ENCODE results near the gene ARHGAP27. TPM values are rescaled to one million over a fixed set of nuclear protein-coding genes. Genes with fewer than 3 reads are reported as not detected.

ARHGAP27 gene
- total and polyA plus RNA-seq, 2 experiments from 2014 or later = 0.59 to 3.4 TPM

- H3K4me2 ChIP-seq (ENCODE audit: unreplicated experiment) = no peak overlapping the region
- H3K27ac ChIP-seq = no peak overlapping the region
- peak; percentile 19 for DNase-seq
- H3K9me3 ChIP-seq (ENCODE audit: low read depth) = no peaks in the 10 kb centered on the region
- no peak overlapping the region for H3K9ac ChIP-seq
- peaks cover 9% of the 10 kb centered on the region for H3F3A ChIP-seq (ENCODE audit: insufficient read depth)
- H2AFZ ChIP-seq = no peak overlapping the region
- no peaks in the 10 kb centered on the region for H3K79me2 ChIP-seq (ENCODE audit: insufficient read depth)
- peaks cover 24% of the 10 kb centered on the region for H3K27me3 ChIP-seq (replicated peaks; ENCODE audit: insufficient read depth)
- H3K9me2 ChIP-seq (ENCODE audit: insufficient read depth) = no peaks in the 10 kb centered on the region
- H4K20me1 ChIP-seq (ENCODE audit: insufficient read depth) = no peaks in the 10 kb centered on the region
- no peak overlapping the region for H3K4me3 ChIP-seq
- H3K36me3 ChIP-seq (ENCODE audit: low read depth) = no peaks in the 10 kb centered on the region
- in situ Hi-C loops (cut with MboI) = no loop called here
- TF ChIP-seq EZH2phosphoT487 (IDR thresholded peaks at IDR 0.05; ENCODE audit: insufficient read depth, low read depth) (no peak), EZH2 (IDR thresholded peaks at IDR 0.05; ENCODE audit: insufficient read depth, poor library complexity, severe bottlenecking) (no peak)
- WGBS, 2 experiments (ENCODE audit: low coverage in 1 of 2, low lambda C conversion rate in 2 of 2, missing lambda C conversion rate in 2 of 2) = 72 to 76% methylated on average over 3 to 4 of the region's 4 CpGs
- 0 out of 2 replicates have a peak, but pooled peaks cover 4% of the 10 kb centered on the region for H3K4me1 ChIP-seq (ENCODE audit: insufficient read depth)
These were observed 477 bp upstream of the ARHGAP27 start for GRCh38 chr17:45433159-45433535.

DNA sequence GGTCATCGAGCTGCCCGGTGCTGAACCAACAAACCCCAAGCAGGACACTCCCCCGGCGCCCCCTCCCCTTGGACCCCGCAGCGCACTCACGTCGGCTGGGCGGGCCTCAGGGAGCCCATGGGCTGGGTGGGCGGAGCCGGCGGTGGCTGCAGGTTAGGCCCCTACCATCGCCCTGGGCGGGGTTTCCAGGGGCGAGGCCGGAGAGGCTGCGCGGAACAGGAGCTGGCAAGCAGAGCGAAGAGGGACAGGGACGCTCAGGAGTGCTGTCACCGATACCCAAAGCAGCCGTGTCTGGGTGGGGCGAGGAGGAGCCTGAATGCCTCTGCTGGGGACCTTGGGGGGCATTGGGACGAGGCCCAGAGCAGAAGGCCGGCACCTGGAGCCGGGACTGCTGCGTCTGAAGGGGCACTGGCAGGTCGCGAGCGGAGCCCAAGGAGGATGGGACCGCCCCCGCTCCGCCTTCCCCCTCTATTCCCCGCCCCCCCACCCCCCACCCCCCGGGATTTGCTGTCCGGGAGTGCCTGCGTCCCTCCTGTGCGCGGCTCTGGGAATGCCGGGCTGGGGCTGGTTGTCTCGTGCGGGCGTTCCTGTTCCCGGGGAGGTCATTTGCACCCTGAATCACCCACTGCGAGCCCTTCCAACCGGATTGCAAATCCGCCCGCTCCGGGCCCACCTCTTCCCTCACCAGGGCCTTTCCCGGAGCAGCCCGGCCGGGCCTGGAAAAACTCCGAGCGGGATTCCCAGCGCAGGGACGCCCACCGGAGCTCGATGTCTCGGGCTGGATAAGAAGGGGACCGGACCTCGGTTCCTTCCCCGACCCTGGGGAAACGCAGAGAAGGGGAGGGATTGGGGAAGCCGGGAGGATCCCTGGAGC lies 902 bp downstream of the ARHGAP27 start:
- no peak overlapping the region for H3K27ac ChIP-seq
- WGBS, 2 experiments (ENCODE audit: low coverage in 1 of 2, low lambda C conversion rate in 2 of 2, missing lambda C conversion rate in 2 of 2) = 0 to 1% methylated on average over 27 to 48 of the region's 64 CpGs

DNA sequence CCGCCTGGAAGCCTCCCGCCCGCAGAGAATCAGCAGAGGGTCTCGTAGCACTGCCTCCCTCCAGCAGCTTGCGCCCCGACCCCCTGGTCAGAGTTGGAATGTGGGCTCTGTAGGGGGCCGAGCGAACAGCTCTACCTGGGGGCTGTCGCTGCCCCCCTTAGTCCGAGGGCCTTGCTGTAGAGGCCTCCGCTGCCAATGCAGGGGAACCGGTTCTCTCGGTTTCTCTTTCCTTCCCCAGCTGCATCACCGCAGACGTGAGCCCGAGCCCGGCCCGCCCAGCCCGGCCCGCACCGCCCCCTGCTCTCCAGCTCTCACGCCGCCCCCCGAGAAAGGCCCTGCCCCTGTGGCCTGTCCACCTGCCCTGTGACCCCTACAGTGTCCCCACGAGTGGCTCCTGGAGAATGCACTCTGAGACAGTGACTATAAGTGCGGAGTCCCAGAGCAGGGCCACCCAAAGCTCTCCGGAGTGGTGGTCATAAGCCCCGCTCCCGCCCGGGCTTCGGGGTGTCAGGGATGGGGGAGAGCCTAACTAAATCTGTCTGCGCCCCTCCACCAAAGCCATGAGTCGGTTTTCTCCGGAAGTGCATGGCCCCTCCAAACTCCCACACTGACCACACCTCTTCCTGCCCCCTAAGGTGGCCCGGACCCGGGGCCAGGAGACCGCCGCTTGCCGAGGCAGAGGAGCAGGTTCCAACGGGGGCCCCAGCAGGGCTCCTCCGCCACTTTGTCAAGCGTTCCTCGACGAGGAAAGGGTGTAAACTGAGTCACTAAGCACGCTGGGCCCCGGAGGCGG lies 1.7 kb downstream of the ARHGAP27 start:
- Histone ChIP-seq H2AFZ (0 out of 2 replicates have a peak overlapping the region, but pooled peaks have one; percentile 33), H3K27ac (no peak overlapping the region), H3K9me2 (ENCODE audit: insufficient read depth) (no peaks in the 10 kb centered on the region), H3F3A (ENCODE audit: insufficient read depth) (peaks cover 9% of the 10 kb centered on the region), H3K27me3 (replicated peaks; ENCODE audit: insufficient read depth) (peaks cover 24% of the 10 kb centered on the region), H4K20me1 (ENCODE audit: insufficient read depth) (no peaks in the 10 kb centered on the region), H3K79me2 (ENCODE audit: insufficient read depth) (no peaks in the 10 kb centered on the region), H3K4me2 (ENCODE audit: unreplicated experiment) (peak overlapping the region; percentile 88), H3K9ac (no peak overlapping the region), H3K9me3 (ENCODE audit: low read depth) (no peaks in the 10 kb centered on the region), H3K36me3 (ENCODE audit: low read depth) (no peaks in the 10 kb centered on the region), H3K4me3 (peak overlapping the region; percentile 67), H3K4me1 (ENCODE audit: insufficient read depth) (0 out of 2 replicates have a peak, but pooled peaks cover 4% of the 10 kb centered on the region)
- TF ChIP-seq EZH2phosphoT487 (IDR thresholded peaks at IDR 0.05; ENCODE audit: insufficient read depth, low read depth) (no peak), EZH2 (IDR thresholded peaks at IDR 0.05; ENCODE audit: insufficient read depth, poor library complexity, severe bottlenecking) (no peak)
- in situ Hi-C loops (cut with MboI) = no loop called here
- 5 to 7% methylated on average over 32 to 40 of the region's 47 CpGs for WGBS, 2 experiments (ENCODE audit: low coverage in 1 of 2, low lambda C conversion rate in 2 of 2, missing lambda C conversion rate in 2 of 2)
- DNase-seq = peak; percentile 54

More for the DNA sequence above, 902 bp downstream of the ARHGAP27 start:
- DNase-seq = peak; percentile 74
- Histone ChIP-seq H4K20me1 (ENCODE audit: insufficient read depth) (no peaks in the 10 kb centered on the region), H3K9ac (peak overlapping the region; percentile 58), H3K9me3 (ENCODE audit: low read depth) (no peaks in the 10 kb centered on the region), H3K4me2 (ENCODE audit: unreplicated experiment) (peak overlapping the region; percentile 88), H3K4me3 (peak overlapping the region; percentile 67), H2AFZ (peak overlapping the region; percentile 56; the same call in 1 of the 2 replicates), H3K4me1 (ENCODE audit: insufficient read depth) (0 out of 2 replicates have a peak, but pooled peaks cover 4% of the 10 kb centered on the region), H3K27me3 (replicated peaks; ENCODE audit: insufficient read depth) (peaks cover 24% of the 10 kb centered on the region), H3K36me3 (ENCODE audit: low read depth) (no peaks in the 10 kb centered on the region), H3F3A (ENCODE audit: insufficient read depth) (peaks cover 9% of the 10 kb centered on the region), H3K79me2 (ENCODE audit: insufficient read depth) (no peaks in the 10 kb centered on the region), H3K9me2 (ENCODE audit: insufficient read depth) (no peaks in the 10 kb centered on the region)
- in situ Hi-C loops (cut with MboI) = no loop called here
- TF ChIP-seq EZH2 (IDR thresholded peaks at IDR 0.05; ENCODE audit: insufficient read depth, poor library complexity, severe bottlenecking) (no peak), EZH2phosphoT487 (IDR thresholded peaks at IDR 0.05; ENCODE audit: insufficient read depth, low read depth) (no peak)

- WGBS, 2 experiments (ENCODE audit: low coverage in 1 of 2, low lambda C conversion rate in 2 of 2, missing lambda C conversion rate in 2 of 2) = 20 to 22% methylated on average over 41 to 47 of the region's 68 CpGs
- H3K9me2 ChIP-seq (ENCODE audit: insufficient read depth) = no peaks in the 10 kb centered on the region
These were observed 2.5 kb downstream of the ARHGAP27 start for GRCh38 chr17:45430006-45430737.

More at GRCh38 chr17:45430006-45430737, 2.5 kb downstream of the ARHGAP27 start:
- Histone ChIP-seq H4K20me1 (ENCODE audit: insufficient read depth) (no peaks in the 10 kb centered on the region), H3K27ac (no peak overlapping the region), H3K4me3 (peak overlapping the region; percentile 67; the same call in 1 of the 2 replicates), H3K4me2 (ENCODE audit: unreplicated experiment) (peak overlapping the region; percentile 88), H3K36me3 (ENCODE audit: low read depth) (no peaks in the 10 kb centered on the region), H2AFZ (no peak overlapping the region), H3F3A (ENCODE audit: insufficient read depth) (peaks cover 9% of the 10 kb centered on the region), H3K9ac (no peak overlapping the region), H3K79me2 (ENCODE audit: insufficient read depth) (no peaks in the 10 kb centered on the region), H3K27me3 (replicated peaks; ENCODE audit: insufficient read depth) (peaks cover 24% of the 10 kb centered on the region), H3K4me1 (ENCODE audit: insufficient read depth) (0 out of 2 replicates have a peak, but pooled peaks cover 4% of the 10 kb centered on the region), H3K9me3 (ENCODE audit: low read depth) (no peaks in the 10 kb centered on the region)
- DNase-seq = peak; percentile 14
- peak; percentile 77 for TF ChIP-seq EZH2 (IDR thresholded peaks at IDR 0.05; ENCODE audit: insufficient read depth, poor library complexity, severe bottlenecking)
- TF ChIP-seq EZH2phosphoT487 (IDR thresholded peaks at IDR 0.05; ENCODE audit: insufficient read depth, low read depth) = 0 out of 2 replicates have a peak, but pooled peaks have one; percentile 27
- in situ Hi-C loops (cut with MboI) = no loop called here

Measured in GM23248 (cell line).